IMR-90 (cell line): ENCODE measurements around the gene KLHL29. TPM values are rescaled to one million over a fixed set of nuclear protein-coding genes. Genes with fewer than 3 reads are reported as not detected.

Source experiments
- ATAC-seq: fragments of 200-7000 bp; cut with Tn5 transposase; 2 replicates; pipeline ENCODE4 v1.9.1; 2020; ENCODE audit warnings: low read depth, mild to moderate bottlenecking, moderate library complexity
- BruUV-seq: library from RNA; stranded (reverse); fragments of 400-500 nt; replicated peaks from 2 replicates; lab custom pipeline; 2021; lab: Mats Ljungman, UMichigan
- CTCF ChIA-PET: fragments of 300-600 bp; formaldehyde crosslinking; extraction: SDS; loops from one replicate; lab custom pipeline; 2021; ENCODE audit warnings: antibody characterized with exemption; lab: Yijun Ruan, JAX
- POLR2A ChIA-PET: fragments of 300-600 bp; sonication (Branson Sonifier 250); formaldehyde crosslinking; loops from one replicate; lab custom pipeline; 2022; ENCODE audit warnings: antibody characterized with exemption; ENCODE audit not compliant: unreplicated experiment; lab: Charles Lee
- DNase-seq: peaks from one replicate; pipeline ENCODE4 v3.0.0; 2013
- H2AFZ ChIP-seq: replicated peaks from 2 replicates; pipeline ENCODE3; 2013; ENCODE audit warnings: low read length, mild to moderate bottlenecking; ENCODE audit not compliant: poor library complexity
- H2AK5ac ChIP-seq: 2 replicates; pipeline ENCODE4 v1.6.1; 2013; ENCODE audit warnings: low read depth, low read length, inconsistent platforms
- H2AK9ac ChIP-seq: replicated peaks from 2 replicates; pipeline ENCODE3; 2013; ENCODE audit warnings: mild to moderate bottlenecking, low read depth, low read length, moderate library complexity; ENCODE audit not compliant: poor library complexity
- H2BK120ac ChIP-seq: 2 replicates; pipeline ENCODE4 v1.6.1; 2013; ENCODE audit warnings: low read depth, low read length, inconsistent platforms
- H2BK15ac ChIP-seq: 3 replicates; pipeline ENCODE4 v1.6.1; 2013; ENCODE audit warnings: low read depth, low read length, inconsistent platforms
- H2BK20ac ChIP-seq: 2 replicates; pipeline ENCODE4 v1.6.1; 2013; ENCODE audit warnings: low read depth, mild to moderate bottlenecking, inconsistent platforms, low read length, moderate library complexity
- H2BK5ac ChIP-seq: 2 replicates; pipeline ENCODE4 v1.6.1; 2013; ENCODE audit warnings: mild to moderate bottlenecking, low read depth, low read length, inconsistent platforms; ENCODE audit not compliant: poor library complexity, severe bottlenecking
- H3K14ac ChIP-seq: replicated peaks from 2 replicates; pipeline ENCODE4 v1.6.1; 2013; ENCODE audit warnings: low read depth, low read length, inconsistent platforms
- H3K18ac ChIP-seq: 2 replicates; pipeline ENCODE4 v1.6.1; 2013; ENCODE audit warnings: low read depth, low read length, control low read depth
- H3K23ac ChIP-seq: 2 replicates; pipeline ENCODE4 v1.6.1; 2013; ENCODE audit warnings: low read depth, low read length, inconsistent platforms
- H3K27ac ChIP-seq: 2 replicates; pipeline ENCODE4 v1.5.1; 2013; ENCODE audit warnings: mild to moderate bottlenecking, control low read depth, low read length; ENCODE audit not compliant: insufficient read depth
- H3K27me3 ChIP-seq: 2 replicates; pipeline ENCODE4 v1.6.1; 2013; ENCODE audit warnings: low read length; ENCODE audit not compliant: control insufficient read depth, insufficient read depth
- H3K36me3 ChIP-seq: 2 replicates; pipeline ENCODE4 v1.6.1; 2013; ENCODE audit warnings: low read length, mixed read lengths; ENCODE audit not compliant: control insufficient read depth, insufficient read depth
- H3K4ac ChIP-seq: 2 replicates; pipeline ENCODE4 v1.6.1; 2013; ENCODE audit warnings: low read depth, low read length, inconsistent platforms
- H3K4me1 ChIP-seq: 2 replicates; pipeline ENCODE4 v1.6.1; 2013; ENCODE audit warnings: low read length, mixed read lengths; ENCODE audit not compliant: control insufficient read depth, insufficient read depth
- H3K4me2 ChIP-seq: 2 replicates; pipeline ENCODE4 v1.6.1; 2013; ENCODE audit warnings: low read depth, mild to moderate bottlenecking, control low read depth, low read length, moderate library complexity
- H3K4me3 ChIP-seq: 2 replicates; pipeline ENCODE4 v1.5.1; 2013; ENCODE audit warnings: low read depth, mild to moderate bottlenecking, control low read depth, low read length, moderate library complexity; ENCODE audit not compliant: insufficient read depth
- H3K56ac ChIP-seq: 2 replicates; pipeline ENCODE4 v1.6.1; 2013; ENCODE audit warnings: low read length, inconsistent platforms; ENCODE audit not compliant: insufficient read depth; ENCODE audit errors: extremely low read depth
- H3K79me1 ChIP-seq, 2 experiments: 2 replicates each; pipeline ENCODE4 v1.6.1; 2013; ENCODE audit warnings: low read length in 2 of 2, inconsistent platforms in 1 of 2, low read depth in 1 of 2
- H3K9ac ChIP-seq: 2 replicates; pipeline ENCODE4 v1.6.1; 2013; ENCODE audit warnings: low read depth, low read length, control low read depth
- H3K9me1 ChIP-seq: 2 replicates; pipeline ENCODE4 v1.6.1; 2013; ENCODE audit warnings: low read length, inconsistent platforms; ENCODE audit not compliant: insufficient read depth
- H3K9me3 ChIP-seq: 2 replicates; pipeline ENCODE4 v1.6.1; 2013; ENCODE audit warnings: low read length; ENCODE audit not compliant: control insufficient read depth, insufficient read depth
- H4K20me1 ChIP-seq: 2 replicates; pipeline ENCODE4 v1.6.1; 2013; ENCODE audit warnings: low read length, inconsistent platforms; ENCODE audit not compliant: insufficient read depth
- H4K5ac ChIP-seq: 2 replicates; pipeline ENCODE4 v1.6.1; 2013; ENCODE audit warnings: mild to moderate bottlenecking, low read depth, low read length, control low read depth
- H4K8ac ChIP-seq, 2 experiments: 2 replicates each; pipeline ENCODE4 v1.6.1; 2013; ENCODE audit warnings: low read depth in 2 of 2, low read length in 2 of 2, control low read depth in 1 of 2, inconsistent platforms in 1 of 2
- H4K91ac ChIP-seq: 2 replicates; pipeline ENCODE4 v1.6.1; 2013; ENCODE audit warnings: low read depth, low read length, inconsistent platforms; ENCODE audit not compliant: insufficient read depth
- ELK1 ChIP-seq: fragments of 150-350 bp; IDR thresholded peaks from 2 replicates; pipeline ENCODE4 v1.6.1; 2016; ENCODE audit warnings: low read depth, mild to moderate bottlenecking, low read length, moderate library complexity, borderline replicate concordance
- NFE2L2 ChIP-seq: fragments of 150-350 bp; IDR thresholded peaks from 2 replicates; pipeline ENCODE4 v1.6.1; 2016; ENCODE audit warnings: low read depth, mild to moderate bottlenecking, low read length
- SMC3 ChIP-seq: fragments of 150-350 bp; IDR thresholded peaks from 2 replicates; pipeline ENCODE4 v1.6.1; 2016; ENCODE audit warnings: low read depth, mild to moderate bottlenecking, antibody characterized with exemption, low read length, moderate library complexity
- WGBS, 2 experiments: methylation state at CpG; one replicate each; pipeline versions ENCODE4 v1.1.5 to v1.1.7; 2013; ENCODE audit warnings: missing lambda C conversion rate in 2 of 2; ENCODE audit not compliant: insufficient read length in 1 of 2; ENCODE audit errors: extremely low coverage in 2 of 2; 5-methylcytosine and 5-hydroxymethylcytosine counted together
- dilution Hi-C: fragments of 300-500 bp; cut with HindIII; formaldehyde crosslinking; loops from one replicate; pipeline ENCODE4 v1.14.3; 2018; ENCODE audit warnings: low sequenced_read_pairs; ENCODE audit not compliant: unreplicated experiment
- in situ Hi-C: fragments of 300-500 bp; cut with MboI; formaldehyde crosslinking; loops from 3 replicates; pipeline ENCODE4 v1.14.3; 2019; ENCODE audit warnings: low sequenced_read_pairs, inconsistent platforms, mixed read lengths
- intact Hi-C: fragments of 100-400 bp; cut with micrococcal nuclease; formaldehyde crosslinking; loops from 2 replicates; pipeline ENCODE4 v1.10.0; 2022
- polyA plus RNA-seq, 3 experiments: library from polyadenylated mRNA; depleted of rRNA; stranded (reverse); fragments of >200 nt; gene quantifications; 2 replicates each; pipeline ENCODE4 v1.2.3, GENCODE V29; 2012; ENCODE audit warnings: low replicate concordance in 1 of 3
- total RNA-seq: library from RNA; depleted of rRNA; stranded (reverse); fragments of >200 nt; gene quantifications from 2 replicates; pipeline ENCODE4 v1.2.3, GENCODE V29; 2012

The KLHL29 gene
- total and polyA plus RNA-seq, 2 of the 4 experiments (the other 2 are of a cell fraction) = 2.0 to 8.0 TPM

GRCh38 chr2:23519334-23519651 is 134.3 kb downstream of the KLHL29 start:
- no peak overlapping the region for H2AFZ ChIP-seq
- H2AK9ac ChIP-seq = no peak overlapping the region
- no peaks in the 10 kb centered on the region for H3K27me3 ChIP-seq
- H2BK120ac ChIP-seq = no peak overlapping the region
- no peak overlapping the region for H4K8ac ChIP-seq
- H2AK5ac ChIP-seq = no peak overlapping the region
- TF ChIP-seq ELK1 (no peak), SMC3 (no peak), NFE2L2 (no peak)
- H3K4me2 ChIP-seq = no peak overlapping the region
- DNase-seq (no peak), ATAC-seq (no peak)
- dilution Hi-C loops = no loop called here
- no peak overlapping the region for H3K4ac ChIP-seq
- H3K9me3 ChIP-seq = no peaks in the 10 kb centered on the region
- H4K91ac ChIP-seq = no peak overlapping the region
- H4K5ac ChIP-seq = no peak overlapping the region
- no CpG with 5 or more reads among the region's 4 CpGs for WGBS, 2 experiments
- H3K79me1 ChIP-seq = peaks cover 3% of the 10 kb centered on the region in 2 experiments; a peak in 1 of 4 replicates
- no peak overlapping the region for H3K18ac ChIP-seq
- no peak overlapping the region for H2BK20ac ChIP-seq
- ChIA-PET CTCF (no interaction called here), POLR2A (no interaction called here)
- intact Hi-C loops = no loop called here
- H3K14ac ChIP-seq = no peak overlapping the region
- H3K23ac ChIP-seq = no peak overlapping the region
- in situ Hi-C loops = no loop called here
- no peak overlapping the region for H2BK15ac ChIP-seq
- peaks cover 11% of the 10 kb centered on the region for H3K4me1 ChIP-seq
- BruUV-seq = no TSS peak
- peaks cover 6% of the 10 kb centered on the region for H3K9me1 ChIP-seq
- H4K20me1 ChIP-seq = no peaks in the 10 kb centered on the region
- H3K56ac ChIP-seq = no peak overlapping the region
- H3K4me3 ChIP-seq = no peak overlapping the region
- H3K27ac ChIP-seq = no peak overlapping the region
- H3K36me3 ChIP-seq = no peaks in the 10 kb centered on the region
- H2BK5ac ChIP-seq = no peak overlapping the region
- H3K9ac ChIP-seq = no peak overlapping the region
